ENCODE results near the gene TMCO4.
A peak's percentile ranks its signal among the peaks of the same experiment; 100 is the strongest.
"Not testable (repeated sequence)": the region's sequence is repeated elsewhere in the genome, so short reads cannot be mapped to it uniquely, and the experiment has no call there.

Gene TMCO4

GRCh38 chr1:19655718-19656080 lies 144.0 kb downstream of the TMCO4 start:
- no peak for DNase-seq (ENCODE audit: low read depth)

DNA sequence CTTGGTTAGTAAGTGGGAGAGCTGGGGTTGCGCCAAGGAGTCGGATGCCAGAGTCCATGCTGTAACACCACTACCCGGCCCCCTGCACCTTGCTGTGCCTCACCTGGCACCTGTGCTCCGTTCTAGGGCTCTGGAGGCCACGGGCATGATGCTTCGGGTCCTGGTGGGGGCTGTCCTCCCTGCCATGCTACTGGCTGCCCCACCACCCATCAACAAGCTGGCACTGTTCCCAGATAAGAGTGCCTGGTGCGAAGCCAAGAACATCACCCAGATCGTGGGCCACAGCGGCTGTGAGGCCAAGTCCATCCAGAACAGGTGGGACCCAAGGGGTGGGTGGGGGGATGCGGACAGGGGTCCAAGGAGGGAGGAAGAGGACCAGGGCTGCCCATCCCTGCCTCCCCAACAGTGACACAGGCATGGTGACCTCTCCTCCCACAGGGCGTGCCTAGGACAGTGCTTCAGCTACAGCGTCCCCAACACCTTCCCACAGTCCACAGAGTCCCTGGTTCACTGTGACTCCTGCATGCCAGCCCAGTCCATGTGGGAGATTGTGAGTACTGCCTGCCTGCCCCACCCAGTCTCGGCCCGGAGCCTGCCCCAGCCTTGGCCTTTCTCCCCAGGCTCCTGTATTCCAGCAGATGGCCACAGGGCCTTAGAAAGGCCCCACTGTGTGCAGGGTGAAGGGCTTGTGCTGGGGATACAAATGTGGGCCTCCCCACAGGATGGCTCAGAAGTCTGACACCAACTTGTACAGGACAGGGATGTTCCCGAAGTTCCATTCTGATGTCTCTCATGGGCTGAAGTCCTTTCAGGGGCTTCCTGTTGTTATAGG lies 144.6 kb downstream of the TMCO4 start:
- DNase-seq (ENCODE audit: low read depth), result no peak

DNA sequence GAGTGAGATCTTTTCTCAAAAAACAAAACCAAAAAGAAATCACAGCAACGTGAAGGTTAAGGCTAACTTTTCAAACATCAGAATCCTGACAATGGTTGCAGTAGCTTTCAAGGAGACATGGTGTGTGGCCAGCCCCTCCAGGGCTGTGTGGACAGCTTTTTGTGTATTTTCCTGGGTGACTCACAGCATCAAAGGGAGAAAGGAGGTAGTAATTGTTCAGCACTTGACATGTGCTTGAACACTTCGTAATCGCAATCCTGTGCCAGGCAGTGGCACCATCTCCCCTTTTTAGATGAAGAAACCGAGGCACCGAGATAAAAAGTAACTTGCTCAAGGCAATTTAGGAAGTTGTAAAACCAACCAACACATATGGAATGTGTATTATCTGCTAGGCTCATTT lies 145.3 kb downstream of the TMCO4 start:
- DNase-seq (ENCODE audit: low read depth), result no peak

DNA sequence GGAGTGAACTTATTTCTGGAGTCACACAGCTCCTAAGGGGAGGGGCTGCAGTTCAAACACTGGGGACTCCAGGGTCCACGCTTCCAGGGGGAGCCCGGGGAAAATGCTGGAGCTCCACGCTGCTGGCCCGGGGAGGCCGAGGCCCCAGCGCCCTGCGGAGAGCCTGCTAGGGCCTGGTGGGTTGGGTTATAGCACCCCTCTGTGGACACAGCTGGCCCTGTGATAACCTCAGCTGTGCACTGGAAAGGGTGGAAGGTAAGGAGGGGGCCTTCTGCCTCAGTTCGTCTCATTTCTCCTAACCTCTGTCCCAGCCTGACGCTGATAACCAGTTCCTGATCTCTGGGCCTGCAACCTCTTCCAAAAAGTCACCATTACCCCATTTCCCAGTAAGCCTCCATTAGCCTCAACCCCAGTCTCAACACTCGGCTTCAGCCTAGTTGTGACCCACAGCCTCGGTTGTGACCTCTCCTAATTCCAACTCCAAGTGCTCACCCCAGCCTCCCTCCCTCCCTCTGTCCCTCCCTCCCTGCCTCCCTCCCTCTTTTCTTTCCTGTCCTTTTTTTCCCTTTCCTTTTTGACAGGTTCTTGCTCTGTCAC lies 148.5 kb downstream of the TMCO4 start:
- DNase-seq (ENCODE audit: low read depth), result no peak

DNA sequence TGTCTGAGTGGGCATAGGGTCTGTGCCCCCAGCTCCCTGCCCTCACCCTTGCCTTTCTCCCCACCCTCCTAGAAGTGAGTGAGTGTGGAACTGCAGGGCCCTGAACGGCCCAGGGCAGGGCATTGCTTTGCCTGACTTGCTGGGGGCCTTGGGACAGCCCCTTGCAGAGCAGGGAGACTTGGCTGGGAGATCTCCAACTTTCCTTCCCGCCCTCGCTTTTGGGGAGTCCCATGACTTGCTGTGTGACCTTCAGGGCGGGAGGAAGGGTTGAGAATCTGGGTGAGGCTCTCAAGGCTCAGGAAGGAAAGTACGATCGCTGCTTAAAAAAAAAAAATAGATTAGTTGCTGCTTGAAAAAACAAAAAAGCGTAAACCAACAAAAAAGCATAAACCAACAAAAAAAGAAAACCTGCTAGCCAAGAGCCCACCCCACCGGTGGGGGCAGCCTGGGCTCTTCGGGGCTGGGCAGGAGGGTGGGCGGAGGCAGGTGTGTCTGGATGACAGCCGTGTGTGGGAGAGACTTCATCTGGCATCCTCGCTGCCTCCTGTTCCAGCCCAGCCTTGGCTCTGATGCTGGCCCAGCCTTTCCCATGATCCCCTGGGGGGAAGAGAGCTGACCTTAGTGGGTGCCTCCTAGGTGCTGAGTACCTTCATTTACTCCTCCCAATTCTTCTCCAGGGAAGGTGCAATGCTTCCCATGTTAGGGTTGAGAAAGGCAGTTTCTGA lies 149.1 kb downstream of the TMCO4 start:
- DNase-seq (ENCODE audit: low read depth), result no peak

- no peak for DNase-seq (ENCODE audit: low read depth)
Observed at GRCh38 chr1:19648689-19649088, 151.0 kb downstream of the TMCO4 start.

GRCh38 chr1:19648239-19648638 lies 151.5 kb downstream of the TMCO4 start:
- no peak for DNase-seq (ENCODE audit: low read depth)

DNA sequence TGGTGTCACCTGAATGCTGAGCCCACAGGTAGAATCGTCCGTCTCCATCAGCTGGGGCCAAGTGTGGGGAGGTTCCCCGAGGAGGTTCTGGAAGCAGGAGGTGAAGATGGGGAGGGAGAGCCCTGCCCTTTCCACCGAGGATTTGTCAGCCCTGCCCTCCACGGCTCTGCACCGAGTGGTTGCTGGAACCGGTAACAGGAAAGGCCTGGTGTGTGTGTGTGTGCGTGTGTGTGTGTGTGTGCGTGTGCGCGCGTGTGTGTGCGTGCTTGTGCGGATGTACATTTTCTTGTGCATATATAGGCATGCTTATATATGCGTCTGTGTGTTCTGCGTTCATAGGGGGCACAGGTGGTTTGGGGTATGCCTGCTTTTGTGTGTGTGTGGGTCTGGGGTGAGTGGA lies 152.1 kb downstream of the TMCO4 start:
- no peak for DNase-seq (ENCODE audit: low read depth)

GRCh38 chr1:19646377-19647319 lies 153.1 kb downstream of the TMCO4 start:
- DNase-seq (ENCODE audit: low read depth), result no peak

DNA sequence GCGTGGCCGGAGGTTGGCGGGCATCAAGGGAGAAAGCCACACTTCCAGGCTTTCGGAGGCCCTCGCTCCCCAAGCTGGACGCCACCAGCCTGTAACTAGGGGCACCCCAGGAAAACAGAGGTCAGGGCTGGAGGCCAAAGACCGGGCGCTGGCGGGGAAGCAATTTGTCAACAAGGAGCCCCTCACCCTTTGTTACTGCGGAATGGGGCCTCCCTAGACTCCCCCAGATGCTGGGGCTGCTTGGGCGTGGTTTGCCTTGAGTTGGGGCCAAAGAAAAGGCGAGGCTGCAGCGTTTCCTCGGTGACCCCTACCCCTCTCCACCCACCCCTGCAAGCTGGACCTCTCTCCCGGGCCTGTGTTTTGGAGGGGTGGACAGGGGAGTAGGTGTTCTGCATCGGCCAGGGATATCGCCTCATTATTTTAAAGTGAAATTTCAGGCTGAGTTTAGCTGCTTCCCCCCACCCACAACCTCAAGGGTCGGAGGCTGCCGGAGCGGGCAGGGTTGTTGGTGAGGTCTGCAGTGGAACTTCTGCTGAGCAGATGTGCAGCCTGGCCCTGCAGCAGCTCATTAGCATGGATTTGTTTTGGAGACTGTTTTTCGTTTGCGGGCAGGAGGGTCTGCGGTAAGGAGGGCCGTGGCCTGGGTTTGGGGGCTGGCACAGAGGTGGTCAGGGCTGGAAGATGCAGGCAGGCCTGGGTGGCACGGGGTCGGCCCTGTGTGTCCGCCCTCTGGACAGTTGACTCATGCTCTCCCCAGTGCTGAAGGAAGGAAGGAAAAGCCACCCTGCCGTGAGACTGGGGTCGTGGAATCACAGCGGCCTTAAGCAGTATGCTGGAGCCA lies 154.1 kb downstream of the TMCO4 start:
- DNase-seq (ENCODE audit: low read depth), result no peak

DNA sequence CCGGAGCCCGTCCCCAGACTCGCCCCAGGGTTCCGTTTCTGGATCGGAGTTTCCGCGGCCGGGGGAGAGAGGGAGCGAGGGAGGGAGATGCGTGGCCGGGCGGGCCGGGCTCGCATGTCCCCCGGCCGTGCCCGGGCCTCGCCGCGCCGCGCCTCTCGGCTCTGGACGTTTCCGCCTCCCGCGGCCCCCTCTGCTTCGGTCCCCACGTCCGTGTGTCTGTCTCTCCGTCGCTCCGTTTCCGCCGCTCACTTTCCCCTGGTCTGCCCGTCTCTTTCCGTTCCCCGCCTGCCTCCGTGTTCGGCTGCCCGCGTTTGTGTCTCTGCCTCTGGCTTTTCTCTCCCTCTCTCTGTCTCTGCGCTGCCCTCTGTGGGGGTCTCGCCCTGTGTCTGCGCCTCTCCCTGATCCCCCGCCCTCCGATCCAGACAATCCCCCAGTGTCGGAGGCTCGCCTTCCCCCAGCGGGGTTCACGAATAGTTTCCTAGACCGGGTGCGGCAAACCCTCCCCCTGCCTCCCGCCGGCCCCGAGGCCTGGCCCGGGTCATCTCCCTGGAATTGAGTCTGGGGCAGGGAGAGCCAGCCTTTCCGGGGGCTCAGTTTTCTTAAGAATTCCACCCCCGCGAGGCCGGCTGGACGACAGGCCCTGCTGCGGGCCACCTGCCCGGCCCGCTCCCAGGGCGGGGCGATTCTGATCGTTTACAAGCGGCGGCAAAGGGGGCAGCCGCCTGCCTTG lies 154.9 kb downstream of the TMCO4 start:
- no peak for DNase-seq (ENCODE audit: low read depth)

GRCh38 chr1:19644395-19644680 lies 155.4 kb downstream of the TMCO4 start:
- DNase-seq (ENCODE audit: low read depth), result no peak

DNA sequence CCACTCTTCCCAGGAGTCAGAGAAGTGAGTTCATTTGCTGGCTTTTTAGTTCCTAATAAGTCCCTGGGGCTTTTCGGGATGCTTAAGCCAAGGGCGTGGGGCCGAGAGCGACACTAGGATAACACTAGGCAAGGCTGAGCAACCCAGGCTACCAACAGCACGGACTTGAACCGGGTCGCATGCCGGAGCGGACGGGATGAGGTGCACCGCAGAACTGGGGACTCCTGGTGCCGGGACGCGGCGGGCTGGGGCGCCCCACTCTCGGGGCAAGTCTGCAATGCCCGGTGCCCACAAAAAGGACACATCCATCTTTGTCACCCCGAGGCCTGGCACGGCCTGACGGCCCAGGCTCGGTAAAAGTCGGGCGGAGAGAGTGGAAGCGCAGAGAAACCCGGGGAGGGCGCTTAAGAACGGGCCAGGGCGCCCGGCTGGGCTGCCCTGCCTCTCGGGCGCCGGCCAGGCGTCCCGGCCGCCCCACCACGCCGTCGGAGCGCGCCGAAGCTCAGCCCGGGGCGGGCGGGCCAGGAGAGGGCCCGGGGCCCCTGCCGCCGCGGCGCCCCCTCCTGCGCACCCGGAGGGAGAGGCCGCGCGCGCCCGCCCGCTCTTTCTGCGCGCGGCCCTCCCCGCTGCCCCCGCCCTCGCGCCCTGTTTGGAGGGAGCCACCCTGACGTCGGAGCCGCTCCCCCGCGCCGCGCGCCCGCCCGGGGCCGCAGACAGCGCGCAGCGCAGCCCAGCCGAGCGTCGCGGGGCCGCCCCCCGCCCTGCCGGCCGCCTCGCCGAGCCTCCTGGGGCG lies 155.9 kb downstream of the TMCO4 start, which contains the start of gene NBL1:
Gene NBL1, plus strand, starts transcription at position 710 of the 793 bp plus-strand sequence. CDS start 10,720 bp downstream, outside the sequence.
- DNase-seq (ENCODE audit: low read depth), result peak; percentile 64

DNA sequence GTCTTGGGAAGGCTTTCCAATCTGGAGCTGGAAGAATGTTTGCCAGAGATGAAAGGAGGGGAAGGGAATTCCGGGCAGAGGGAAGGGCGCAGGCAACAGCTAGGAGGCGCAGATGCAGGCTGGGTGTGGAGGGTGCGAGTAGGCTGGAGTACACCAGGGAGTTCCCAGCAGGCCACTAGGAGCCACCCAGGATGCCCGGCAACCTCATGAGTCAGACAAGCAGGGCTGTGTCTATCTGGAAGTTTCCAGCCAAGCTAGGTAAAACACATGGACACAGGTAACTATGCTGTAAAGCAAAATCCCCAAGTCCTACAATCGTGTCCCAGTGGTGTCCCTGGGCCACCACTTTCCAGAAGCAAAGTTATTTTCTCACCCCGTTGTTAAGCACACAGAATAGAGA lies 156.6 kb downstream of the TMCO4 start:
- no peak for DNase-seq (ENCODE audit: low read depth)

GRCh38 chr1:19640363-19641316 lies 159.1 kb downstream of the TMCO4 start:
- DNase-seq (ENCODE audit: low read depth), result no peak

GRCh38 chr1:19639999-19640362 lies 159.7 kb downstream of the TMCO4 start:
- no peak for DNase-seq (ENCODE audit: low read depth)

GRCh38 chr1:19639228-19639627 lies 160.5 kb downstream of the TMCO4 start:
- DNase-seq (ENCODE audit: low read depth), result not testable (repeated sequence)

- no peak for DNase-seq (ENCODE audit: low read depth)
Observed at GRCh38 chr1:19637606-19638005, 162.1 kb downstream of the TMCO4 start.

- not testable (repeated sequence) for DNase-seq (ENCODE audit: low read depth)
Observed at GRCh38 chr1:19636749-19637148, 163.0 kb downstream of the TMCO4 start.
